ENCODE measurements around the gene OR2A7. TPM values are rescaled to one million over a fixed set of nuclear protein-coding genes. Genes with fewer than 3 reads are reported as not detected.
"Not testable (repeated sequence)": the region's sequence is repeated elsewhere in the genome, so short reads cannot be mapped to it uniquely, and the experiment has no call there.

OR2A7 gene
- total RNA-seq, 1 experiment from 2014 or later: 2.0 TPM

GRCh38 chr7:144228810-144229209 lies 35.8 kb downstream of the OR2A7 start:
- not testable (repeated sequence) for H3K4me3 ChIP-seq (ENCODE audit: insufficient read depth, low read depth, low read length); H3K27me3 ChIP-seq (ENCODE audit: control insufficient read depth, insufficient read depth, low read length); H3K36me3 ChIP-seq (replicated peaks; ENCODE audit: control insufficient read depth, insufficient read depth, low read length); DNase-seq

- DNase-seq; H3K4me3 ChIP-seq (ENCODE audit: insufficient read depth, low read depth, low read length); H3K36me3 ChIP-seq (replicated peaks; ENCODE audit: control insufficient read depth, insufficient read depth, low read length); H3K27me3 ChIP-seq (ENCODE audit: control insufficient read depth, insufficient read depth, low read length): not testable (repeated sequence)
These were observed 37.7 kb downstream of the OR2A7 start for GRCh38 chr7:144226866-144227265.

GRCh38 chr7:144223675-144224074 lies 40.9 kb downstream of the OR2A7 start:
- DNase-seq; H3K36me3 ChIP-seq (replicated peaks; ENCODE audit: control insufficient read depth, insufficient read depth, low read length); H3K27me3 ChIP-seq (ENCODE audit: control insufficient read depth, insufficient read depth, low read length): not testable (repeated sequence)

GRCh38 chr7:144220531-144220930 lies 44.1 kb downstream of the OR2A7 start:
- not testable (repeated sequence) for H3K36me3 ChIP-seq (replicated peaks; ENCODE audit: control insufficient read depth, insufficient read depth, low read length); H3K4me3 ChIP-seq (ENCODE audit: insufficient read depth, low read depth, low read length); H3K27me3 ChIP-seq (ENCODE audit: control insufficient read depth, insufficient read depth, low read length); DNase-seq

More at GRCh38 chr7:144223675-144224074, 40.9 kb downstream of the OR2A7 start:
- H3K4me3 ChIP-seq (ENCODE audit: insufficient read depth, low read depth, low read length): not testable (repeated sequence)

GRCh38 chr7:144219149-144219548 lies 45.4 kb downstream of the OR2A7 start:
- not testable (repeated sequence) for H3K36me3 ChIP-seq (replicated peaks; ENCODE audit: control insufficient read depth, insufficient read depth, low read length); H3K27me3 ChIP-seq (ENCODE audit: control insufficient read depth, insufficient read depth, low read length); H3K4me3 ChIP-seq (ENCODE audit: insufficient read depth, low read depth, low read length); DNase-seq

- not testable (repeated sequence) for DNase-seq; H3K27me3 ChIP-seq (ENCODE audit: control insufficient read depth, insufficient read depth, low read length); H3K36me3 ChIP-seq (replicated peaks; ENCODE audit: control insufficient read depth, insufficient read depth, low read length); H3K4me3 ChIP-seq (ENCODE audit: insufficient read depth, low read depth, low read length)
These were observed 46.0 kb downstream of the OR2A7 start for GRCh38 chr7:144218581-144218980.

GRCh38 chr7:144217200-144217599 lies 47.4 kb downstream of the OR2A7 start:
- H3K4me3 ChIP-seq (ENCODE audit: insufficient read depth, low read depth, low read length); H3K27me3 ChIP-seq (ENCODE audit: control insufficient read depth, insufficient read depth, low read length); DNase-seq; H3K36me3 ChIP-seq (replicated peaks; ENCODE audit: control insufficient read depth, insufficient read depth, low read length): not testable (repeated sequence)

Other genes with a start within 250 kb of the OR2A7 start
- gene OR2A5, start 215.8 kb downstream of the OR2A7 start, total RNA-seq (2014; rRNA removed; shearing (Covaris generic)): not detected in 2 replicates
- not detected in 2 replicates for gene OR2A25, start 195.0 kb downstream of the OR2A7 start, total RNA-seq (2014; rRNA removed; shearing (Covaris generic))
- gene OR2A12, start 178.5 kb downstream of the OR2A7 start, total RNA-seq (2014; rRNA removed; shearing (Covaris generic)): not detected in 2 replicates
- gene OR2A2, start 155.2 kb downstream of the OR2A7 start, total RNA-seq (2014; rRNA removed; shearing (Covaris generic)): not detected in 2 replicates
- not detected in 2 replicates for gene OR2A14, start 141.6 kb downstream of the OR2A7 start, total RNA-seq (2014; rRNA removed; shearing (Covaris generic))
- 4.9 and 7.5 TPM in 2 replicates for gene CTAGE4, start 81.3 kb downstream of the OR2A7 start, total RNA-seq (2014; rRNA removed; shearing (Covaris generic))
- gene ARHGEF35, start 69.0 kb downstream of the OR2A7 start, total RNA-seq (2014; rRNA removed; shearing (Covaris generic)): 1.4 and 1.6 TPM in 2 replicates
- not detected in 2 replicates for gene OR2A42, start 25.2 kb downstream of the OR2A7 start, total RNA-seq (2014; rRNA removed; shearing (Covaris generic))
- gene CTAGE8, start 4.5 kb upstream of the OR2A7 start, total RNA-seq (2014; rRNA removed; shearing (Covaris generic)): not detected in 2 replicates
- gene OR2A1, start 47.6 kb upstream of the OR2A7 start, total RNA-seq (2014; rRNA removed; shearing (Covaris generic)): 0.74 TPM in 1 of 2 replicates, not detected in the other
- 10.4 and 15.9 TPM in 2 replicates for gene ARHGEF5, start 90.6 kb upstream of the OR2A7 start, total RNA-seq (2014; rRNA removed; shearing (Covaris generic))
- not detected in 2 replicates for gene NOBOX, start 138.9 kb upstream of the OR2A7 start, total RNA-seq (2014; rRNA removed; shearing (Covaris generic))